Osteocyte (in vitro differentiated cells): ENCODE results near the gene COX20. TPM values are rescaled to one million over a fixed set of nuclear protein-coding genes. Genes with fewer than 3 reads are reported as not detected.

Experiments
- DNase-seq: peaks from one replicate; pipeline ENCODE4 v3.0.0; 2021; ENCODE audit warnings: mixed read lengths; ENCODE audit not compliant: unreplicated experiment; ENCODE audit errors: extremely low spot score
- H3K27ac Mint-ChIP-seq: one replicate; pipeline ENCODE4 v1.8.0; 2021; ENCODE audit warnings: mild to moderate bottlenecking, mixed read lengths; ENCODE audit not compliant: unreplicated experiment
- H3K27me3 Mint-ChIP-seq: one replicate; pipeline ENCODE4 v1.8.0; 2021; ENCODE audit warnings: mixed read lengths; ENCODE audit not compliant: unreplicated experiment
- H3K36me3 Mint-ChIP-seq: one replicate; pipeline ENCODE4 v1.8.0; 2021; ENCODE audit warnings: mixed read lengths; ENCODE audit not compliant: unreplicated experiment
- H3K4me1 Mint-ChIP-seq: one replicate; pipeline ENCODE4 v1.8.0; 2021; ENCODE audit warnings: mixed read lengths; ENCODE audit not compliant: unreplicated experiment
- H3K4me3 Mint-ChIP-seq: one replicate; pipeline ENCODE4 v1.8.0; 2021; ENCODE audit warnings: mild to moderate bottlenecking, moderate library complexity, mixed read lengths; ENCODE audit not compliant: unreplicated experiment
- H3K9me3 Mint-ChIP-seq: one replicate; pipeline ENCODE4 v1.8.0; 2021; ENCODE audit warnings: mixed read lengths; ENCODE audit not compliant: unreplicated experiment
- total RNA-seq: library from RNA; stranded (reverse); gene quantifications from 2 replicates; pipeline ENCODE4 v1.2.1, GENCODE V29; 2021
- TF ChIP-seq, protein P1 (sequence below): fragments of 200-600 bp; sonication (generic); IDR thresholded peaks from 2 replicates; pipeline ENCODE4 v1.5.0; 2021; ENCODE audit warnings: antibody characterized with exemption, mild to moderate bottlenecking, moderate library complexity

Gene COX20
- total RNA-seq, 1 donor from 2014 or later = 27.4 TPM

GRCh38 chr1:244837597-244838258, 2.3 kb downstream of the COX20 start:
- H3K4me3 Mint-ChIP-seq = peak overlapping the region; percentile 81
- peaks cover 28% of the 10 kb centered on the region for H3K36me3 Mint-ChIP-seq
- peaks cover 47% of the 10 kb centered on the region for H3K4me1 Mint-ChIP-seq
- no peaks in the 10 kb centered on the region for H3K27me3 Mint-ChIP-seq
- H3K9me3 Mint-ChIP-seq = no peaks in the 10 kb centered on the region
- TF ChIP-seq, protein P1, sequence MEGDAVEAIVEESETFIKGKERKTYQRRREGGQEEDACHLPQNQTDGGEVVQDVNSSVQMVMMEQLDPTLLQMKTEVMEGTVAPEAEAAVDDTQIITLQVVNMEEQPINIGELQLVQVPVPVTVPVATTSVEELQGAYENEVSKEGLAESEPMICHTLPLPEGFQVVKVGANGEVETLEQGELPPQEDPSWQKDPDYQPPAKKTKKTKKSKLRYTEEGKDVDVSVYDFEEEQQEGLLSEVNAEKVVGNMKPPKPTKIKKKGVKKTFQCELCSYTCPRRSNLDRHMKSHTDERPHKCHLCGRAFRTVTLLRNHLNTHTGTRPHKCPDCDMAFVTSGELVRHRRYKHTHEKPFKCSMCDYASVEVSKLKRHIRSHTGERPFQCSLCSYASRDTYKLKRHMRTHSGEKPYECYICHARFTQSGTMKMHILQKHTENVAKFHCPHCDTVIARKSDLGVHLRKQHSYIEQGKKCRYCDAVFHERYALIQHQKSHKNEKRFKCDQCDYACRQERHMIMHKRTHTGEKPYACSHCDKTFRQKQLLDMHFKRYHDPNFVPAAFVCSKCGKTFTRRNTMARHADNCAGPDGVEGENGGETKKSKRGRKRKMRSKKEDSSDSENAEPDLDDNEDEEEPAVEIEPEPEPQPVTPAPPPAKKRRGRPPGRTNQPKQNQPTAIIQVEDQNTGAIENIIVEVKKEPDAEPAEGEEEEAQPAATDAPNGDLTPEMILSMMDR = no peak
- DNase-seq = no peak
- H3K27ac Mint-ChIP-seq = peak overlapping the region; percentile 100

DNA sequence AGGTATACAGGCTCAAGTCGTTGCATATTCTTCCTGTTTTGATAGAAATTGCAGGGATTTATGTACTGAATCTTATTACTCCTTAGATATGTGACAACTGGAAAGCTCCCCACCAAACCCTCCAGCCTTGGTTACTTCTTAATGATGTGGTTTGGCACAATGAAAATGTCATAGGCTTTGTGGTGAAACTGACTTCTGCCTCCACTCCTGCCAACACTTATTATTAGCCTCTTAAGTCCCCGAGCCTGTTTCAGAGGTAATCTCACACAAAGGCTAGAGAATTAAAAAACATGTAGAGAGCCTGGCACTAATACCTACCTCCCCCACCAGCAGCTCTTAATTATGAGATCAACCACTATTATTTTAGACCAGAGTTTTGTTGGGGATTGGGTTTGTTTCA, 4.2 kb downstream of the COX20 start:
- Mint-ChIP-seq H3K36me3 (peaks cover 41% of the 10 kb centered on the region), H3K4me3 (no peak overlapping the region), H3K9me3 (no peaks in the 10 kb centered on the region), H3K27me3 (no peaks in the 10 kb centered on the region), H3K27ac (peak overlapping the region; percentile 31), H3K4me1 (peaks cover 43% of the 10 kb centered on the region)
- TF ChIP-seq, protein P1 = no peak
- no peak for DNase-seq

GRCh38 chr1:244840219-244840794, 4.8 kb downstream of the COX20 start:
- no peaks in the 10 kb centered on the region for H3K9me3 Mint-ChIP-seq
- TF ChIP-seq, protein P1 = no peak
- H3K4me3 Mint-ChIP-seq = no peak overlapping the region
- H3K27me3 Mint-ChIP-seq = no peaks in the 10 kb centered on the region
- peaks cover 43% of the 10 kb centered on the region for H3K4me1 Mint-ChIP-seq
- H3K27ac Mint-ChIP-seq = peak overlapping the region; percentile 36
- DNase-seq = no peak
- peaks cover 46% of the 10 kb centered on the region for H3K36me3 Mint-ChIP-seq

DNA sequence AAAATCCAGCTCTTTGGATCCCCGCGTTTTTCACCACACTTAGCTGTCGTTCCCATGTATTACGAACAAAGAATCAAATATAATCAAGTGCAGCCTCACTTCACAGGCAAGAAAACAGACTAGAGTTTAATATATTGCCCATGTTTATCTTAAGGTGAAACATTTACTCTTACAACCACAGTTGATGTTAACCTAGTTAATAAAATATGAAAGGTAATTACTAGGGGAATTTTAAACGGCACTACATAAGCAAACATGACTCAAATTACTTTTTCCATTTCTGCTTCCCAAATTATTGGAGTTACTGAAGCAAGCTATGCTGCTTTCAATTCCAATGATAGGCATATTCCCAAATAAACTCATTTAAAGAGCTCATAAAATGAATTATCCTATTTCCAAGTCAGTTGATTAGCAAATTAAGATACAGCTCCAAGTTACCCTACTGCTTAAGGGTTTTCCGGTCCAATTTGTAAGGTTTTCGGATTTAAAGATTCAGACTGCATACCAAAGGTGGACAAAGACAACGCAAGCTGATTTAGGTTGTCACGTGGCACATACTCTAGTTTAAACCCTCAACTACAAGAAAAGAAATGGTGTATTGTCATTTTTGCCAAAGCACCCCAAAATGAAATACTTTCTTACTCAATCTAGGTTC, 5.9 kb downstream of the COX20 start:
- DNase-seq = no peak
- peaks cover 49% of the 10 kb centered on the region for H3K36me3 Mint-ChIP-seq
- peak overlapping the region; percentile 36 for H3K27ac Mint-ChIP-seq
- TF ChIP-seq, protein P1 = no peak
- H3K4me1 Mint-ChIP-seq = peaks cover 41% of the 10 kb centered on the region
- H3K9me3 Mint-ChIP-seq = no peaks in the 10 kb centered on the region
- H3K4me3 Mint-ChIP-seq = no peak overlapping the region
- H3K27me3 Mint-ChIP-seq = no peaks in the 10 kb centered on the region
